Progenitor cell of endocrine pancreas (in vitro differentiated cells): ENCODE data around the gene DYSF. TPM values are rescaled to one million over a fixed set of nuclear protein-coding genes. Genes with fewer than 3 reads are reported as not detected.

Experiments used
- DNase-seq: peaks from one replicate; pipeline ENCODE4 v3.0.0; 2021; ENCODE audit warnings: low spot score; ENCODE audit not compliant: unreplicated experiment
- H3K27ac Mint-ChIP-seq: 2 replicates; pipeline ENCODE4 v1.8.0; 2021; ENCODE audit warnings: mild to moderate bottlenecking, moderate library complexity, mixed read lengths
- H3K27me3 Mint-ChIP-seq: 2 replicates; pipeline ENCODE4 v1.8.0; 2021; ENCODE audit warnings: mixed read lengths
- H3K36me3 Mint-ChIP-seq: 2 replicates; pipeline ENCODE4 v1.8.0; 2022; ENCODE audit warnings: mixed read lengths; ENCODE audit not compliant: insufficient read depth
- H3K4me1 Mint-ChIP-seq: 2 replicates; pipeline ENCODE4 v1.8.0; 2021; ENCODE audit warnings: low read depth, mixed read lengths
- H3K4me3 Mint-ChIP-seq: 2 replicates; pipeline ENCODE4 v1.8.0; 2021; ENCODE audit warnings: low read depth, mild to moderate bottlenecking, moderate library complexity, mixed read lengths
- H3K9me3 Mint-ChIP-seq: 2 replicates; pipeline ENCODE4 v1.8.0; 2021; ENCODE audit warnings: low read depth, mixed read lengths
- CTCF ChIP-seq: fragments of 200-600 bp; sonication (generic); IDR thresholded peaks from one replicate; pipeline ENCODE4 v1.5.0; 2021; ENCODE audit warnings: antibody characterized with exemption, mild to moderate bottlenecking; ENCODE audit not compliant: unreplicated experiment
- total RNA-seq: library from RNA; stranded (reverse); gene quantifications from 2 replicates; pipeline ENCODE4 v1.2.1, GENCODE V29; 2021

DYSF gene
- total RNA-seq, 1 donor from 2014 or later = 1.4 TPM

- Mint-ChIP-seq H3K36me3 (no peaks in the 10 kb centered on the region), H3K9me3 (no peaks in the 10 kb centered on the region), H3K4me1 (no peaks in the 10 kb centered on the region), H3K27me3 (no peaks in the 10 kb centered on the region), H3K4me3 (no peak overlapping the region), H3K27ac (no peak overlapping the region)
- no peak for TF ChIP-seq CTCF
- DNase-seq = no peak
Observed at GRCh38 chr2:71503837-71504236, 50.5 kb downstream of the DYSF start.

- no peak for DNase-seq
- H3K27ac Mint-ChIP-seq = no peak overlapping the region
- no peak overlapping the region for H3K4me3 Mint-ChIP-seq
- no peak for TF ChIP-seq CTCF
- H3K9me3 Mint-ChIP-seq = no peaks in the 10 kb centered on the region
- no peaks in the 10 kb centered on the region for H3K36me3 Mint-ChIP-seq
- H3K4me1 Mint-ChIP-seq = no peaks in the 10 kb centered on the region
- H3K27me3 Mint-ChIP-seq = no peaks in the 10 kb centered on the region
Observed at GRCh38 chr2:71504611-71505010, 51.2 kb downstream of the DYSF start.

GRCh38 chr2:71505086-71505769 lies 51.9 kb downstream of the DYSF start:
- Mint-ChIP-seq H3K27ac (no peak overlapping the region), H3K9me3 (no peaks in the 10 kb centered on the region), H3K4me3 (no peak overlapping the region), H3K36me3 (no peaks in the 10 kb centered on the region), H3K4me1 (no peaks in the 10 kb centered on the region), H3K27me3 (no peaks in the 10 kb centered on the region)
- no peak for TF ChIP-seq CTCF
- DNase-seq = no peak

- no peaks in the 10 kb centered on the region for H3K36me3 Mint-ChIP-seq
- H3K4me3 Mint-ChIP-seq = no peak overlapping the region
- H3K4me1 Mint-ChIP-seq = no peaks in the 10 kb centered on the region
- no peak overlapping the region for H3K27ac Mint-ChIP-seq
- TF ChIP-seq CTCF = no peak
- no peak for DNase-seq
- H3K27me3 Mint-ChIP-seq = no peaks in the 10 kb centered on the region
- no peaks in the 10 kb centered on the region for H3K9me3 Mint-ChIP-seq
Observed at GRCh38 chr2:71505770-71506140, 52.4 kb downstream of the DYSF start.

- TF ChIP-seq CTCF = no peak
- Mint-ChIP-seq H3K4me3 (no peak overlapping the region), H3K27ac (no peak overlapping the region), H3K4me1 (no peaks in the 10 kb centered on the region), H3K9me3 (no peaks in the 10 kb centered on the region), H3K27me3 (no peaks in the 10 kb centered on the region), H3K36me3 (no peaks in the 10 kb centered on the region)
- no peak for DNase-seq
Observed at GRCh38 chr2:71506222-71507153, 53.1 kb downstream of the DYSF start.
